ENCODE measurements around the gene CALML6. TPM values are rescaled to one million over a fixed set of nuclear protein-coding genes. Genes with fewer than 3 reads are reported as not detected.
A peak's percentile ranks its signal among the peaks of the same experiment; 100 is the strongest.

Gene CALML6
- total and polyA plus RNA-seq, 2 of the 8 experiments (the other 6 are each of a cell fraction or from before 2014, with no cell fraction given), result 0.54 to 1.3 TPM

- Histone ChIP-seq H4K20me1 (replicated peaks in 1 of 2; ENCODE audit: control insufficient read depth in 1 of 2, insufficient read depth in 2 of 2, low read length in 2 of 2) (no peaks in the 10 kb centered on the region), H3K18ac (ENCODE audit: extremely low read depth, low read length) (no peak overlapping the region), H4K8ac (ENCODE audit: extremely low read depth, insufficient read depth, low read length) (no peak overlapping the region), H3K4ac (replicated peaks; ENCODE audit: insufficient read length, low read depth, low read length) (no peak overlapping the region), H3K36me3 (ENCODE audit: control insufficient read depth in 2 of 4, insufficient read depth in 4 of 4, low read length in 3 of 4) (no peaks in the 10 kb centered on the region), H3K27me3 (replicated peaks in 1 of 4; ENCODE audit: control insufficient read depth in 3 of 4, extremely low read depth in 1 of 4, insufficient read depth in 3 of 4, low read length in 3 of 4) (no peaks in the 10 kb centered on the region; a peak in 1 of 7 replicates), H2BK20ac (ENCODE audit: low read length) (0 out of 2 replicates have a peak overlapping the region, but pooled peaks have one; percentile 61), H3K56ac (replicated peaks; ENCODE audit: insufficient read length, low read depth, low read length) (no peak overlapping the region), H2AFZ (ENCODE audit: low read length) (no peak overlapping the region), H3K23ac (ENCODE audit: insufficient read length) (no peak overlapping the region), H2BK15ac (ENCODE audit: low read length) (no peak overlapping the region), H4K91ac (replicated peaks; ENCODE audit: insufficient read length, low read length) (no peak overlapping the region), H3K79me1 (ENCODE audit: low read depth, low read length) (no peaks in the 10 kb centered on the region), H2BK5ac (ENCODE audit: low read depth, low read length) (no peak overlapping the region), H3K4me3 (ENCODE audit: extremely low read depth in 1 of 4, insufficient read depth in 2 of 4, low read depth in 3 of 4, low read length in 4 of 4) (peak overlapping the region in 2 of 4 experiments; percentile 42 to 64; a peak in 5 of 8 replicates), H3K9me3 (ENCODE audit: insufficient read depth in 2 of 2, low read depth in 1 of 2, low read length in 1 of 2) (no peaks in the 10 kb centered on the region), H2BK12ac (ENCODE audit: low read depth, low read length) (no peak overlapping the region; the same call in 1 of the 2 replicates), H2AK5ac (ENCODE audit: low read depth, low read length) (0 out of 2 replicates have a peak overlapping the region, but pooled peaks have one; percentile 19), H3K14ac (ENCODE audit: insufficient read length) (no peak overlapping the region), H4K5ac (ENCODE audit: insufficient read length, low read depth, low read length) (no peak overlapping the region), H3K4me2 (ENCODE audit: insufficient read depth in 1 of 2, low read depth in 2 of 2, low read length in 2 of 2) (peak overlapping the region; percentile 53 to 61), H3K23me2 (ENCODE audit: low read depth, low read length) (peaks cover 5% of the 10 kb centered on the region; the same call in 1 of the 2 replicates), H3K79me2 (ENCODE audit: control insufficient read depth in 1 of 2, insufficient read depth in 2 of 2, low read length in 2 of 2) (no peaks in the 10 kb centered on the region), H3K9ac (replicated peaks in 1 of 4; ENCODE audit: extremely low read depth in 1 of 4, low read depth in 3 of 4, low read length in 3 of 4) (no peak overlapping the region), H3K27ac (ENCODE audit: low read depth, low read length) (no peak overlapping the region), H2BK120ac (replicated peaks; ENCODE audit: low read depth, low read length) (no peak overlapping the region), H3K4me1 (replicated peaks in 1 of 4; ENCODE audit: control insufficient read depth in 3 of 4, insufficient read depth in 4 of 4, low read length in 3 of 4) (peaks cover 0 to 14% (median 7%) of the 10 kb centered on the region in 4 experiments; a peak in 5 of 7 replicates)
- POLR2A ChIA-PET (ENCODE audit: partially characterized antibody), result interaction anchor here (0.6 to 2.5 kb wide), 11 partner anchors 8 to 227 kb away, joined by 3 to 10 read pairs (median 5); partner anchors contain the start of gene TMEM52
- 82% methylated on average over 6 of the region's 6 CpGs; no CpG with 5 or more reads in 1 of the 2 experiments for whole genome bisulfite sequencing, 2 experiments (ENCODE audit: extremely low coverage in 1 of 2, insufficient coverage in 1 of 2, insufficient read length in 1 of 2, insufficient replicate concordance in 2 of 2, low coverage in 1 of 2, low lambda C conversion rate in 2 of 2, missing lambda C conversion rate in 1 of 2)
- no peak for DNase-seq (ENCODE audit: low read depth in 1 of 2, low spot score in 2 of 2)
- FAIRE-seq, result no peak
- CTCF ChIA-PET (ENCODE audit: partially characterized antibody), result interaction anchor here (0.6 to 9.7 kb wide), 9 partner anchors 19 to 1986 kb away, joined by 3 to 74 read pairs (median 3); no protein-coding TSS in a partner anchor
- TF ChIP-seq CTCF (IDR thresholded peaks at IDR 0.05; ENCODE audit: control extremely low read depth in 1 of 3, insufficient read depth in 1 of 3, low read depth in 1 of 3, low read length in 3 of 3) (no peak), EZH2 (IDR thresholded peaks at IDR 0.05; ENCODE audit: low read depth, low read length, severe bottlenecking) (no peak), YY1 (IDR thresholded peaks at IDR 0.05; ENCODE audit: low read depth, low read length) (no peak), TAF1 (IDR thresholded peaks at IDR 0.05; ENCODE audit: low read depth, low read length) (no peak), SP4 (IDR thresholded peaks at IDR 0.05; ENCODE audit: low read length) (no peak), GABPA (IDR thresholded peaks at IDR 0.05; ENCODE audit: borderline replicate concordance, insufficient read depth, low read length) (no peak), RAD21 (IDR thresholded peaks at IDR 0.05 in 1 of 2, conservative IDR thresholded peaks at IDR 0.05 in 1 of 2; ENCODE audit: low read depth in 2 of 2, low read length in 2 of 2) (no peak), ATF3 (IDR thresholded peaks at IDR 0.05; ENCODE audit: insufficient read depth, low read depth, low read length) (no peak), MAX (IDR thresholded peaks at IDR 0.05) (no peak)
These were observed 5.0 kb upstream of the CALML6 start for GRCh38 chr1:1910033-1910465.
